GM21526 (cell line): ENCODE measurements around the gene ENGASE.

ENCODE experiments used
- ATAC-seq: cut with Tn5 transposase; IDR thresholded peaks from one replicate; pipeline ENCODE4 v1.9.1; 2021; ENCODE audit warnings: moderate library complexity; ENCODE audit not compliant: unreplicated experiment, low FRiP score

The ENGASE gene

DNA sequence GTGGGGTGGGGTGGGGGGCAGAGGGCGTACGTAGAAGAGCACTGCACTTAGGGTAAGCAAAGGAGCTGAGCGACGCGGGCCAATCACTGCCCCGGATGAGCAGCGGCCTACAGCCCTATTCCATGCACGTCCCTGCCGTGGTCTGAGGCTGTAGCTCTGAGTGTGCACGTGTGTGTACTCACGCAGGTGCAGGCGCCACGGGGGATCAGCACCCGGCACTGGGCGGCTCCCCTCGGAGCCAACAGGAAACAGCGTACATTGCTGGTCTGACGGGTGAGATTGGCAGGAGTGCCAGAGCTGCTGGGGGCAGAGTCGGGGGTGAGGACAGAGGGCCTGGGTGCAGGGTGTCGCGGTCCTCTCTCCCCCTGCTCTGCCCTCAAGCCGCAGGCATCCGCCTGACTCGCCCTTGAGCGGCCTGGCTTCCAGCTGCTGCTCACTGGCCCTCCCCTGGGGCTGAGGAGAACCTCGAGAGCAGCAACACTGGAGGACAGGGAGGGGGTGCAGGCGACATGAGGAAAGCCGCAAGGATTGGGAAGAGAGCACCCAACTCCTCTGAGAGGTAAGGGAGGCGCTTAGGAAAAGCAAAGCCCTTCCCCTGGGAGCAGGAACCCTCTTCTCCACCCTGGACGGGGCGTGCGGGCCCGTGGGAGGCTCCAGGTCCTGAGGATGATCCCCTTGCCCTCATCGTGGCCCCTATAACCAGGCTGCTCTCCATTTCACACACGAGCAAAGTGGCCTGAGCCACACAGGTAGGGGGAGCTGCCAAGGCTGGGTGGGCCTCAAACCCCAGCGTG is 57.8 kb downstream of the ENGASE start:
- no peak for ATAC-seq

GRCh38 chr17:79133214-79133613 is 58.6 kb downstream of the ENGASE start:
- no peak for ATAC-seq

GRCh38 chr17:79133985-79134384 is 59.4 kb downstream of the ENGASE start:
- ATAC-seq = no peak

DNA sequence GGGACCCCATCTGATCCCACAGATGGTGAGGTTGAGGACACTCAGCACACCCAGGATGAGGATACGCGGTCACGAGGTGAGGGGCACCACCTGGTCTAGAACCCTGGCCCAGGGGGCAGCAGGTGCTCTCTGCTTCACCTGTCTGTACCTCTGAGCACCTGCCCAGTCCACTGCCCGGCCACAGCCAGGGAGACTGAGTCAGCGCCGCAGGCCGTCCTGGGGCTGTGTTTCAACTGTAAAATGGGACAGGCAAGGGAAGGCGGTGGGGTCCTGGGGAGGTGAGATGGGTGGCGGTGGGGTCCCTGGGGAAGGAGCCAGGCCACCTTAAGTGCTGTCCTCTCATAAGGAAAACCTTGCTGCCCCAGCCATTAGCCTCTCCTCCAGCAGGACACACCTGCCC is 60.4 kb downstream of the ENGASE start:
- no peak for ATAC-seq

DNA sequence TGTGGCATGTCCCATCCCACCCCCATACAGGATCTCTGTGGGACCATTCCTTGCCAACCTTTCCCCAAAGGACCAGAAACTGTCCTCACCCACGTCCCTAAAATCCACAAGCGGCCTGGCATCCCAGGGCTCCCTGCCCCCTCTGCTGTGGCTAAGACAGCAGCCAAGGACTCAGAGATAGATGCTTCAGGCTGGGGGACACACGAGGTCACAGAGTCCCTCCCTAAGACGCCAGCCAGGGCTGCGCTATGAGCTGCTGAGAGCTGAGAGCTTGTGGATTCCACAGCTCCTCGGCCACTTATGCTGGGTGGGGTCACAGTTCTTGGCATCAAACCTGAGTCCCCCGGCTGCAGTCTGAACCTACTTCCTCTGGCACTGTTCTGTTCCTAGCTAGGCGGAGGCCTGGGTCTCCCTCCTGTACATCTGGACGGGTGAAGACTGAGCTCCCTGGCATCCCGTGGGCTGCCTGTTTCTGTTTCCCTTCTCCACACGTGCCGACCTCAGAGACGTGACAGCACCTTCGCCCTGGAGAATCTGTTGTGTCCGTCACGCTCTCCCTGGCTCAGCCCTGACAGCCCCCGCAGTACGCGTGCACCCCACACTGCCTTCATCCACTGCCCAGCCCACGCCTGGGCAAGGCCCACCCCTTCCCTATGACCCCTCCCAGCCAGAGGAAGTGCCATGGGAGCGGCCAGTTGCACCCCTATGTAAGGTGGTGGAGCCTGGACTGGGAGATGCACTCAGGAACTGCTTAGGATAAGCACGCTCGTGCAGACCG is 61.2 kb downstream of the ENGASE start:
- ATAC-seq = no peak
